ENCODE measurements around the gene RHOV.

DNA sequence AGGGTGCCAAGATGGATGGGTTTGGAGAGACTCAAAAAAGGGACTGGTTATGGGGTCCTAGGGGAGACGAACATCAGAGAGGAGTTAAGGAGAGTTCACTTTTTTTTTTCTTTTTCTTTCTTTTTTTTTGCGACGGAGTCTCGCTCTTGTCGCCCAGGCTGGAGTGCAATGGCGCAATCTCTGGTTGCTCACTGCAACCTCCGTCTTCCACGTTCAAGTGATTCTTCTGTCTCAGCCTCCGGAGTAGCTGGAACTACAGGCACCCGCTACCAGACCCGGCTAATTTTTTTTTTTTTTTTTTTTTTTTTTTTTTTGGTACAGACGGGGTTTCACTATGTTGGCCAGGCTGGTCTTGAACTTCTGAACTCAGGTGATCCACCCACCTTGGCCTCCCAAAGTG is 29.0 kb downstream of the RHOV start:
- TF ChIP-seq EZH2 (IDR thresholded peaks at IDR 0.05) (no peak), POLR2AphosphoS5 (IDR thresholded peaks at IDR 0.05; ENCODE audit: borderline replicate concordance, low read depth, low read length) (no peak), FOXP2 (optimal IDR thresholded peaks at IDR 0.05; ENCODE audit: control extremely low read depth, extremely low read length, insufficient read depth) (no peak)

All from SK-N-MC (cell line).